Measurements from ENCODE around the gene FLOT2.
"Not testable (repeated sequence)": the region's sequence is repeated elsewhere in the genome, so short reads cannot be mapped to it uniquely, and the experiment has no call there.

Gene FLOT2

GRCh38 chr17:28916302-28916934 lies 18.9 kb upstream of the FLOT2 start:
- DNase-seq (ENCODE audit: low spot score): peak; percentile 62

- DNase-seq (ENCODE audit: low spot score): no peak
Observed at GRCh38 chr17:28912938-28913333, 15.4 kb upstream of the FLOT2 start.

- no peak for DNase-seq (ENCODE audit: low spot score)
Observed at GRCh38 chr17:28912281-28912937, 14.9 kb upstream of the FLOT2 start.

GRCh38 chr17:28911411-28912045 lies 14.0 kb upstream of the FLOT2 start:
- DNase-seq (ENCODE audit: low spot score): no peak

- no peak for DNase-seq (ENCODE audit: low spot score)
Observed at GRCh38 chr17:28910534-28910933, 13.0 kb upstream of the FLOT2 start.

GRCh38 chr17:28908640-28909167 lies 11.2 kb upstream of the FLOT2 start:
- DNase-seq (ENCODE audit: low spot score): no peak

- no peak for DNase-seq (ENCODE audit: low spot score)
Observed at GRCh38 chr17:28907709-28908475, 10.4 kb upstream of the FLOT2 start.

GRCh38 chr17:28906706-28907438 lies 9.3 kb upstream of the FLOT2 start:
- no peak for DNase-seq (ENCODE audit: low spot score)

GRCh38 chr17:28906276-28906675 lies 8.7 kb upstream of the FLOT2 start:
- no peak for DNase-seq (ENCODE audit: low spot score)

- no peak for DNase-seq (ENCODE audit: low spot score)
Observed at GRCh38 chr17:28904800-28905199, 7.3 kb upstream of the FLOT2 start.

- not testable (repeated sequence) for DNase-seq (ENCODE audit: low spot score)
Observed at GRCh38 chr17:28903546-28903841, 6.0 kb upstream of the FLOT2 start.

- DNase-seq (ENCODE audit: low spot score): peak; percentile 98
Observed at GRCh38 chr17:28902819-28903545, 5.4 kb upstream of the FLOT2 start, which contains the start of gene DHRS13. TSS of gene DHRS13 (minus strand) at chr17:28903079. CDS start at chr17:28902944, 135 bp downstream.

- DNase-seq (ENCODE audit: low spot score): peak; percentile 61
Observed at GRCh38 chr17:28901866-28902818, 4.6 kb upstream of the FLOT2 start.

- no peak for DNase-seq (ENCODE audit: low spot score)
Observed at GRCh38 chr17:28900986-28901726, 3.6 kb upstream of the FLOT2 start.

GRCh38 chr17:28899212-28899815 lies 1.8 kb upstream of the FLOT2 start:
- DNase-seq (ENCODE audit: low spot score): no peak

- no peak for DNase-seq (ENCODE audit: low spot score)
Observed at GRCh38 chr17:28898527-28898955, 1.0 kb upstream of the FLOT2 start.

GRCh38 chr17:28897769-28898526 lies 415 bp upstream of the FLOT2 start:
- peak; percentile 60 for DNase-seq (ENCODE audit: low spot score)

- no peak for DNase-seq (ENCODE audit: low spot score)
Observed at GRCh38 chr17:28896491-28896883, 1.0 kb downstream of the FLOT2 start.
